ENCODE measurements around the gene GRID2IP. TPM values are rescaled to one million over a fixed set of nuclear protein-coding genes. Genes with fewer than 3 reads are reported as not detected.

The GRID2IP gene
- 1 to 10 TPM in 1 of 2 donors, under 1 TPM in 1; 0.73 to 2.6 TPM for total RNA-seq

DNA sequence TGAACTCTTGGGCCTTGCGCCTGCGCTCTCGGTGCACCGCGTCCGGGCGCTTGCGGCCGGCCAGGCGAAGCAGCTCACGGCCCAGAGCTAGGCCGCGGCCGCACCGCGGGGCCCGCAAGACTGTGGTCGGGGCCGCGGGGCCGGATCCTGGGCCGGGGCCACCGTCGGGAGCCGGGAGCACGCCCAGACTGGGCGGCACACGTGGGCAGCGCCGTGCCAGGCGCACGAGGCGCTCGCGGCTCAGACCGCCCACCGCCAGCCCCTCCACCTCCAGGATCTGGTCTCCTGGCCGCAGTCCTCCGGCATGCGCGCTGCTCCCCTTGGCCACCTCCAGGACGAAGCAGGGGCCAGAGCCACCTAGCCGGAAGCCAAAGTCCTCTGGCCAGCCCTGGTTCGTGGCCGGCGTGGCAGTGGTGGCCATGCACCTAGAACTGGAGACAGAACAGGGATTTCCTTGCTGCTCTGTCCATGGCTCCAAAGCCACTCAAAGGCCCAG is at the start of gene GRID2IP:
Gene GRID2IP (minus strand): TSS at position 446 of the 496 bp plus-strand sequence. CDS start 25 bp downstream, at position 421.
- no peak for DNase-seq (ENCODE audit: low spot score)
- H3K27me3 ChIP-seq (replicated peaks; ENCODE audit: insufficient read depth), result no peaks in the 10 kb centered on the region
- no peak within 1 kb of the TSS for H3K27ac ChIP-seq
- intact Hi-C loops (cut with DNase I), result no loop called here
- H3K4me3 ChIP-seq, result no peak within 1 kb of the TSS
- H3K36me3 ChIP-seq, result no peaks in the 10 kb centered on the region
- no peaks in the 10 kb centered on the region for H3K4me1 ChIP-seq (replicated peaks)
- H3K9me3 ChIP-seq, result no peaks in the 10 kb centered on the region
- TF ChIP-seq POLR2AphosphoS5 (IDR thresholded peaks at IDR 0.05), result no peak
- TF ChIP-seq, protein P1, sequence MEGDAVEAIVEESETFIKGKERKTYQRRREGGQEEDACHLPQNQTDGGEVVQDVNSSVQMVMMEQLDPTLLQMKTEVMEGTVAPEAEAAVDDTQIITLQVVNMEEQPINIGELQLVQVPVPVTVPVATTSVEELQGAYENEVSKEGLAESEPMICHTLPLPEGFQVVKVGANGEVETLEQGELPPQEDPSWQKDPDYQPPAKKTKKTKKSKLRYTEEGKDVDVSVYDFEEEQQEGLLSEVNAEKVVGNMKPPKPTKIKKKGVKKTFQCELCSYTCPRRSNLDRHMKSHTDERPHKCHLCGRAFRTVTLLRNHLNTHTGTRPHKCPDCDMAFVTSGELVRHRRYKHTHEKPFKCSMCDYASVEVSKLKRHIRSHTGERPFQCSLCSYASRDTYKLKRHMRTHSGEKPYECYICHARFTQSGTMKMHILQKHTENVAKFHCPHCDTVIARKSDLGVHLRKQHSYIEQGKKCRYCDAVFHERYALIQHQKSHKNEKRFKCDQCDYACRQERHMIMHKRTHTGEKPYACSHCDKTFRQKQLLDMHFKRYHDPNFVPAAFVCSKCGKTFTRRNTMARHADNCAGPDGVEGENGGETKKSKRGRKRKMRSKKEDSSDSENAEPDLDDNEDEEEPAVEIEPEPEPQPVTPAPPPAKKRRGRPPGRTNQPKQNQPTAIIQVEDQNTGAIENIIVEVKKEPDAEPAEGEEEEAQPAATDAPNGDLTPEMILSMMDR (IDR thresholded peaks at IDR 0.05), result no peak
- no peak for TF ChIP-seq POLR2A (IDR thresholded peaks at IDR 0.05)
- WGBS, result 76% methylated on average over 45 of the region's 46 CpGs

DNA sequence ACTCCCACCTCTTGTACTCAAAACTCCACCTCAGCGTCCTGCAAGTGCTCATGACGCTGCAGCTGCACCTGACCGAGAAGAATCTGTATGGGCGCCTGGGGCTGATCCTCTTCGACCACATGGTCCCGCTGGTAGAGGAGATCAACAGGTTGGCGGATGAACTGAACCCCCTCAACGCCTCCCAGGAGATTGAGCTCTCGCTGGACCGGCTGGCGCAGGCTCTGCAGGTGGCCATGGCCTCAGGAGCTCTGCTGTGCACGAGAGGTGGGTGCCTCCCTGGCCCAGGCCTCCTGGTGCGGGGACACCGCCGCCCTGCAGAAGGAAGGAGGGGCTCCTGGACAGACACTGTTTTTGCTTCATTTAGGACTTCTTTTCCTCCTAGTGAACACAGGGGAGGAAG is 48.8 kb upstream of the GRID2IP start:
- intact Hi-C loops (cut with DNase I), result no loop called here
- Histone ChIP-seq H3K9me3 (no peaks in the 10 kb centered on the region), H3K36me3 (peaks cover 0 to 4% of the 10 kb centered on the region in 2 donors), H3K4me3 (no peak overlapping the region), H3K27ac (no peak overlapping the region), H3K27me3 (replicated peaks; ENCODE audit: insufficient read depth) (no peaks in the 10 kb centered on the region), H3K4me1 (replicated peaks) (no peaks in the 10 kb centered on the region)
- WGBS, result 89% methylated on average over 15 of the region's 15 CpGs
- TF ChIP-seq POLR2AphosphoS5 (IDR thresholded peaks at IDR 0.05) (no peak), POLR2A (IDR thresholded peaks at IDR 0.05) (no peak)
- no peak for DNase-seq (ENCODE audit: low spot score)

DNA sequence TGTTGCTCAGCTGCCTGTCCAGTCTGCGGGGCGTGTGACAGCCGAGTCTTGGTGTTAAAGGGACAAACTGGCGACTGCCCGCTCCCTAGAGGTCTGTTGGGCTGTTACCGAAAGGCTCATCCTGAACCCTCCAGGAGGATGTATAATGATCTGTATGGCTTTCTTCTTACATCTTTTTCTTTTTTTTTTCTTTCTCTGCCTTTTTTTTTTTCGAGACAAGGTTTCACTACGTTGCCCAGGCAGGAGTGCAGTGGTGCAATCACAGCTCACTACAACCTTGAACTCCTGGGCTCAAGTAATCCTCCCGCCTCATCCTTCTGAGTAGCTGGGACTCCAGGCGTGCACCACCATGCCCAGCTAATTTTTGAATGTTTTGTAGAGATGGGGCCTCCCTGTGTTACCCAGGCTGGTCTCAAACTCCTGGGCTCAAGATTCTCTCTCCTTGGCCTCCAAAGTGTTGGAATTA is 39.4 kb upstream of the GRID2IP start:
- Histone ChIP-seq H3K36me3 (peaks cover 0 to 10% of the 10 kb centered on the region in 2 donors), H3K27ac (peak overlapping the region; percentile 66 to 89), H3K27me3 (replicated peaks; ENCODE audit: insufficient read depth) (no peaks in the 10 kb centered on the region), H3K4me1 (replicated peaks) (peaks cover 5% of the 10 kb centered on the region), H3K4me3 (peak overlapping the region; percentile 69 to 90), H3K9me3 (no peaks in the 10 kb centered on the region)
- no peak for TF ChIP-seq POLR2AphosphoS5 (IDR thresholded peaks at IDR 0.05)
- TF ChIP-seq POLR2A (IDR thresholded peaks at IDR 0.05), result no peak
- TF ChIP-seq, protein P1 (IDR thresholded peaks at IDR 0.05), result no peak
- DNase-seq (ENCODE audit: low spot score), result no peak
- intact Hi-C loops (cut with DNase I), result no loop called here
- WGBS, result 10% methylated on average over 10 of the region's 10 CpGs

DNA sequence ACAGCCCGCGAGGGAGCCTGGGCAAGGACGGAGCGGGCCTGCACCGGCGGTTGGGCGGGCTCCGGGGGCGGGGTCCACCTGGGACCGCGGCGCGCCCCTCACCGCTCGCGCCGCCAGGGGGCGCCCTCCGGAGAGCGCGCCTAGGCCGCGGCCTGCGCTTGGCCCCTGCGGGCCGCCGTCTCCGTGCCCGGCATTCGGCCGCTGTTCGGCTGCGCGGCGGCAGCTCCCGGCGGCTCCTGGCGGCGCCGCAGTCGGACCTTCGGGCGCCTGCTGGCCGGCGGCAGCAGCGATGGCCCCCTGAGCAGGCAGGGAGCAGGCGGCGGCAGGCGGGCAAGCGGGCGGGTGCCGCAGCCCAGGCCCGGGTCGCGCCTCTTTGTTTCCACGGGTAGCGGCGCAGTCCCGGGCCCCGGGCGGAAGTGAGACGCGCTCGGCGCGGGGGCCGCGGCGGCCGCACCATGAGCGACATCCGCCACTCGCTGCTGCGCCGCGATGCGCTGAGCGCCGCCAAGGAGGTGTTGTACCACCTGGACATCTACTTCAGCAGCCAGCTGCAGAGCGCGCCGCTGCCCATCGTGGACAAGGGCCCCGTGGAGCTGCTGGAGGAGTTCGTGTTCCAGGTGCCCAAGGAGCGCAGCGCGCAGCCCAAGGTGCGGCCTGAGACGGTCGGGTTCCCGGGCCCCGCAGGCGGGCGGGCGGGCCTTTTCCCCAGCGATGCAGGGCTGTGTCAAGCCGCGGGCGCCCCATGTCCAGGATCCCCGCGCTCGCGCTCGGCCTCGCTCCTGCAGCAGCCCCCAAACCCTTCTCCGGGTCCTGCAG is 38.8 kb upstream of the GRID2IP start, which contains the start of gene INTS15:
Gene INTS15 (plus strand): TSS at position 193 of the 816 bp plus-strand sequence. CDS start 263 bp downstream, at position 456.
- peak; percentile 57 for DNase-seq (ENCODE audit: low spot score)
- Histone ChIP-seq H3K9me3 (no peaks in the 10 kb centered on the region), H3K4me1 (replicated peaks) (peaks cover 5% of the 10 kb centered on the region), H3K27me3 (replicated peaks; ENCODE audit: insufficient read depth) (no peaks in the 10 kb centered on the region), H3K36me3 (peaks cover 0 to 13% of the 10 kb centered on the region in 2 donors), H3K27ac (peak within 1 kb of the TSS; percentile 66 to 89), H3K4me3 (peak within 1 kb of the TSS; percentile 69 to 90)
- 0% methylated on average over 41 of the region's 107 CpGs for WGBS
- TF ChIP-seq, protein P1 (IDR thresholded peaks at IDR 0.05), result peak; percentile 77 to 95 (median 92)
- TF ChIP-seq POLR2AphosphoS5 (IDR thresholded peaks at IDR 0.05) (no peak), POLR2A (IDR thresholded peaks at IDR 0.05) (no peak)
- intact Hi-C loops (cut with DNase I), result no loop called here

DNA sequence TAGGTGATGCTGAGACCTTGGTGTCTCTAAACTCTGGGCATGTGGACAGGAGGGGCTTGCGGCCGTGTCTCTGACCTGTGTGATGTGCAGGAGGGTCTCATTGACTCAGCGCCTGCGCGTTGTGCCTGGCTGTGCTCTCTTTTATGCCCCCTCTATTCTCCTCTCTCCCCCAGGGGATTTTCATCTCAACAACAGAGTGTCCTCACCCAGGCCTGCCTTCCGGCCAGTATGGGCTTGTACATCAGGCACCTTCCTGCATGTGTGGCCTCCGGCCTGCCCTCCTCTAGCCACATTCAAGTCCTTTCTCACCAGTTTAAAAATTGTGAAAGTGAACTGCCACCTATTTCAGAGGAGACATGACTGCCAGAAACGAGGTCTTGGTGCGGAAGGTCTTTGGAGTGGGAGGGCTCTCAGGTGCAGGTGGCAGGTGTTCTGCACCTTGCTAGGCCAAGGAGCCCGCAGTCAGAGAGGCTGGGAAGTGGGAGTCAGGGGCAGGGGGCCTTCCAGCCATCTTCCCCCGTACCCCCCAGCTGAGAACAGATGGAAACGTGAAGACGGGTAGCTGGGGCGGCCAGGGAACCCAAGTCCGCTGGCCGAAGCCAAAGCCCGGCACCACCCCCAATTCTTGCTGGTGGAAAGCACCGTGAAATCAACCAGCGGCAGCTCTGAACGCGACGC is 38.0 kb upstream of the GRID2IP start:
- no peak for TF ChIP-seq POLR2AphosphoS5 (IDR thresholded peaks at IDR 0.05)
- TF ChIP-seq, protein P1 (IDR thresholded peaks at IDR 0.05), result no peak
- no peak for TF ChIP-seq POLR2A (IDR thresholded peaks at IDR 0.05)
- 39% methylated on average over 20 of the region's 22 CpGs for WGBS
- intact Hi-C loops (cut with DNase I), result no loop called here
- Histone ChIP-seq H3K4me1 (replicated peaks) (peaks cover 5% of the 10 kb centered on the region), H3K4me3 (peak overlapping the region; percentile 69 to 90), H3K27ac (peak overlapping the region; percentile 37 to 89), H3K27me3 (replicated peaks; ENCODE audit: insufficient read depth) (no peaks in the 10 kb centered on the region), H3K9me3 (no peaks in the 10 kb centered on the region), H3K36me3 (peaks cover 0 to 19% of the 10 kb centered on the region in 2 donors)
- DNase-seq (ENCODE audit: low spot score), result no peak

Data from prostate gland (tissue), 2 donors.